Bronchial epithelial cell (primary cell): ENCODE measurements around the gene IRF3. TPM values are rescaled to one million over a fixed set of nuclear protein-coding genes. Genes with fewer than 3 reads are reported as not detected.

Source experiments
- DNase-seq: peaks from one replicate; pipeline ENCODE4 v3.0.0-alpha.2; 2010; ENCODE audit warnings: low read depth
- FAIRE-seq: peaks from 2 replicates; lab custom pipeline; 2011; peaks lifted over from hg19 to GRCh38; lab: Jason Lieb, UNC
- H3K27me3 ChIP-seq: 2 replicates; pipeline ENCODE4 v1.5.1; 2011; ENCODE audit warnings: low read length; ENCODE audit not compliant: control insufficient read depth, insufficient read depth
- H3K36me3 ChIP-seq: 2 replicates; pipeline ENCODE4 v1.5.1; 2011; ENCODE audit warnings: low read length; ENCODE audit not compliant: control insufficient read depth, insufficient read depth
- H3K4me3 ChIP-seq: 2 replicates; pipeline ENCODE4 v1.5.1; 2011; ENCODE audit warnings: mild to moderate bottlenecking, low read depth, low read length, control low read depth
- total RNA-seq: library from RNA; depleted of rRNA; stranded (reverse); fragments of >200 nt; gene quantifications from 2 replicates; pipeline ENCODE4 v1.2.1, GENCODE V29; 2014
- TF ChIP-seq, protein P1 (sequence below): IDR thresholded peaks from 2 replicates; pipeline ENCODE4 v1.5.1; 2011; ENCODE audit warnings: mild to moderate bottlenecking, moderate library complexity, low read length, control low read depth, inconsistent platforms; ENCODE audit not compliant: insufficient read depth, severe bottlenecking

The IRF3 gene
- total RNA-seq, 1 donor from 2014 or later, result 128 TPM

DNA sequence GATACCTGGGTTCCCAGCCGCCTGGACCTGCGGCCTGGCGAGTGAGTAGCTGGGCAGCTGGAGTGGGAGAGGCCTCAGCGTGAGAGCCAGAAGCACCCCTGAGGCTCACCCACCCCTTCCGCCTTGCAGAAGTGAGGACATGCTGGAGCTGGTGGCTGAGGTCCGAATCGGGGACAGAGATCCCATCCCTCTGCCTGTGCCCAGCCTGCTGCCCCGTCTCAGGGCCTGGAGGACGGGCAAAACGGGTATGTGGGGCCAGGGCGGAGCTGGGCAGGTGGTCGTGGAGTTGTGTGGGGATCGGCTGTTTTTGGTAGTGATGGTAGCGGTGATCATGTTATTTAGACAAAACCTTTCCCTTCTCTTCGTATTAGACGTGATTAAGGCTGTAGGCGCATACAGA lies 19.1 kb downstream of the IRF3 start:
- Histone ChIP-seq H3K4me3 (no peak overlapping the region), H3K36me3 (peaks cover 21% of the 10 kb centered on the region), H3K27me3 (no peaks in the 10 kb centered on the region)
- FAIRE-seq (peak; percentile 62), DNase-seq (no peak)
- TF ChIP-seq, protein P1, sequence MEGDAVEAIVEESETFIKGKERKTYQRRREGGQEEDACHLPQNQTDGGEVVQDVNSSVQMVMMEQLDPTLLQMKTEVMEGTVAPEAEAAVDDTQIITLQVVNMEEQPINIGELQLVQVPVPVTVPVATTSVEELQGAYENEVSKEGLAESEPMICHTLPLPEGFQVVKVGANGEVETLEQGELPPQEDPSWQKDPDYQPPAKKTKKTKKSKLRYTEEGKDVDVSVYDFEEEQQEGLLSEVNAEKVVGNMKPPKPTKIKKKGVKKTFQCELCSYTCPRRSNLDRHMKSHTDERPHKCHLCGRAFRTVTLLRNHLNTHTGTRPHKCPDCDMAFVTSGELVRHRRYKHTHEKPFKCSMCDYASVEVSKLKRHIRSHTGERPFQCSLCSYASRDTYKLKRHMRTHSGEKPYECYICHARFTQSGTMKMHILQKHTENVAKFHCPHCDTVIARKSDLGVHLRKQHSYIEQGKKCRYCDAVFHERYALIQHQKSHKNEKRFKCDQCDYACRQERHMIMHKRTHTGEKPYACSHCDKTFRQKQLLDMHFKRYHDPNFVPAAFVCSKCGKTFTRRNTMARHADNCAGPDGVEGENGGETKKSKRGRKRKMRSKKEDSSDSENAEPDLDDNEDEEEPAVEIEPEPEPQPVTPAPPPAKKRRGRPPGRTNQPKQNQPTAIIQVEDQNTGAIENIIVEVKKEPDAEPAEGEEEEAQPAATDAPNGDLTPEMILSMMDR, result no peak

DNA sequence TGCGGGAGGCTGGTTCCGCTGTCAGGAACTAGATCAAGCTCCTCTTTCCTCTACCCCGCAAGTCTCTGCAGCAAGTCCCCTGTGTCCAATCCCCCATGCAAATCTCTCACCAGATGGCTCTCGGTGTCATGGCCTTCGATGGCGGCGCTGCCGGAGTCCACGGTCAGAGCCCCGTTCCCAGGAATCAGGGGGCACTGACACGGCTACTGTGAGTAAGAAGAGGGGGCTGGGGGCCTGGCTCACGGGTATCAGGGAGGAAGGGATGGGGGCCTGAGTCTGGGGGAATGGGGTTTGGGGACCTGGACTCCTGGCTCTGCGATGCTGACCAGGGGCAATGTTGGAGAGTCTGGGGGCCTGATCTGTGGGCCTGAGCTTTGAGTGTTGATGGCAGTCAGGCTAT lies 19.7 kb downstream of the IRF3 start:
- Histone ChIP-seq H3K27me3 (no peaks in the 10 kb centered on the region), H3K4me3 (no peak overlapping the region), H3K36me3 (peaks cover 20% of the 10 kb centered on the region)
- TF ChIP-seq, protein P1, result no peak
- DNase-seq (no peak), FAIRE-seq (no peak)

DNA sequence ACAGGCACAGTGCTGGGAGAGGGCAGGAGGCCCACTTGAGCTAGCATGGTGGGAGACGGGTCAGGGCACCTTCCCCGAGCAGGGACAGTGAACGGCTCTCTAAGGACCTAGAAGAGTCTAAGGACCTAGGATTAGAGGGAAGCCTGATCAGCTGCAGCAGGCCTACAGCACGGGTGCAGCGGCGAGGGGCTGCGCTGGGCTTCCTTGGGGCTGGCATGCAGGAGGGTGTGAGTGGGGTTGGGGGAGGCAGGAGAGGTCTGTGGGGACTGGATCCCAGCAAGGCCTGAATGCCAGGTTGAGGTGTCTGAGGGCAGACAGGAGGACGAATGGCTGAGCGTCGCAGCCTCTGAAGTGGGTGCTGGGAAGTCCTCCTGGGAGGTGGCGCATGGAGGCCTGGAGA lies 20.1 kb downstream of the IRF3 start:
- Histone ChIP-seq H3K4me3 (no peak overlapping the region), H3K27me3 (no peaks in the 10 kb centered on the region), H3K36me3 (peaks cover 18% of the 10 kb centered on the region)
- TF ChIP-seq, protein P1, result no peak
- DNase-seq (no peak), FAIRE-seq (no peak)

DNA sequence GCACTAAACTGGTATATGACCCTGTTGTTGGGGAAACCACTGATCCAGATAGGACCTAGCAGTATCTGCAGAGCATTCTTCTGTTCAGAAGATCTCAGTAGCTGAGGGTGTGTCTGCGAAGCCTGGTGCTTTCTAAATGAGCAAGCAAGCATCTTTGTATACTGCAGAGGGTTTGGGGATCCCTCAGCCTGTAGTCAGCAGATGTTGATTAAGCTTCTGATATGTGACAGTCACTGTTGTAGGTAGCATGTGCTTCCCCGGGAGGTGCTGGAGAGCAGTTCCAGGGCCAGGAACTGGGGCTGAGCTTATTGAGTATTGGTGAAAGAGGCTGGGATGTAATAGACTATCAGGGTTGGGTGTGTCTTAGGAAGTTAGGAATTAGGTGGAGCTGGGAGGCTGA lies 22.2 kb downstream of the IRF3 start:
- FAIRE-seq, result no peak

DNA sequence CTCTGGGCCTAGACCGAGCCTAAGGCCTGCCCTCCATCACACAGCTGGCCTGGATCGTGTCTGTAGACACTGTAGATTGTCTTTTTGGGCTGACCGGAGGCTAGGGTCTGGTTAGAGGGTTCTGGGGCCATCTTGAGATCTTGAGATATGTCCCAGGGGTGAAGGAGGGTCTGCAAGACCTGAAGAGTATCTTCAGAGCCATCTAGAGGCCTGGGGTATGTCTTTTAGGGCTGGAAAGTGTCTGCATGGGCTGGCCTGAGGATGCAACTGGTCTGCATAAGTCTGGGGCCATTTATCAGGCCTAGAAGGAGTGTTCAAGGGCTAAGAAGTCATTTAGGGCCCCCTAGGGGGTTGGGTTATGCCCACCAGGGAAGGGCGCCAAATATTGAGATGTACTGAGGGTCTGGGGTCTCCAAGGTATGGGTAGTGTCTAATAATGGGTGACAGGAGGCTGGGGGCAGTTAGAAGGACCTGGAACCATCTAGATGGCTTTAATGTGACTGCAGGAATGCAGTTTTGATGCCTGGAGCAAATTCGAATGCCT lies 23.1 kb downstream of the IRF3 start:
- no peak for DNase-seq
- TF ChIP-seq, protein P1, result no peak
- H3K36me3 ChIP-seq, result peaks cover 14% of the 10 kb centered on the region
- H3K27me3 ChIP-seq, result no peaks in the 10 kb centered on the region
- peak overlapping the region; percentile 95 for H3K4me3 ChIP-seq
- FAIRE-seq, result no peak

More for the DNA sequence above, 22.2 kb downstream of the IRF3 start:
- TF ChIP-seq, protein P1, result no peak
- Histone ChIP-seq H3K36me3 (peaks cover 14% of the 10 kb centered on the region), H3K27me3 (no peaks in the 10 kb centered on the region), H3K4me3 (no peak overlapping the region)
- no peak for DNase-seq
